GM19468 (cell line): ENCODE measurements around the gene IL1RL1.
"Not testable (repeated sequence)": the region's sequence is repeated elsewhere in the genome, so short reads cannot be mapped to it uniquely, and the experiment has no call there.

ENCODE experiments used
- ATAC-seq: cut with Tn5 transposase; IDR thresholded peaks from one replicate; pipeline ENCODE4 v1.9.1; 2021; ENCODE audit warnings: mild to moderate bottlenecking, moderate library complexity, moderate number of reproducible peaks; ENCODE audit not compliant: unreplicated experiment; ENCODE audit errors: extremely low read depth

Gene IL1RL1

DNA sequence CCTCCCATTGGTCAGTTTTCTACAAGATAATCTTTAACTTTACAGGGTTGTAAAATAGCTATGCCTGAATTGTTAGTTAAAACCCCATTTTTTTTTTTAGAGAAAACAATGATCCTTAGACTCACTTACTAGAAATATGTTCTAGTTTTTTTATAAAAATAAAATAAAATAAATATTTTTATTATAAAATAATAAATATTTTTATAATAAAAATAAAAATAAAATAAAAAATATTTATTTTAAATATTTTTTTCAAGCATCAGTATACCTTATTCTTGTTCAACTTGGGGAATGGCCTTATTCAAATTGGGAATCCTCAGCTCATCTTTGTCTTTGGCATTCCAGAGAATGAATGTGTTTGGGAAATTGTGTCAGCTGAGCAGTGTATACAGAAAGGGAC, 20.8 kb upstream of the IL1RL1 start:
- no peak for ATAC-seq

DNA sequence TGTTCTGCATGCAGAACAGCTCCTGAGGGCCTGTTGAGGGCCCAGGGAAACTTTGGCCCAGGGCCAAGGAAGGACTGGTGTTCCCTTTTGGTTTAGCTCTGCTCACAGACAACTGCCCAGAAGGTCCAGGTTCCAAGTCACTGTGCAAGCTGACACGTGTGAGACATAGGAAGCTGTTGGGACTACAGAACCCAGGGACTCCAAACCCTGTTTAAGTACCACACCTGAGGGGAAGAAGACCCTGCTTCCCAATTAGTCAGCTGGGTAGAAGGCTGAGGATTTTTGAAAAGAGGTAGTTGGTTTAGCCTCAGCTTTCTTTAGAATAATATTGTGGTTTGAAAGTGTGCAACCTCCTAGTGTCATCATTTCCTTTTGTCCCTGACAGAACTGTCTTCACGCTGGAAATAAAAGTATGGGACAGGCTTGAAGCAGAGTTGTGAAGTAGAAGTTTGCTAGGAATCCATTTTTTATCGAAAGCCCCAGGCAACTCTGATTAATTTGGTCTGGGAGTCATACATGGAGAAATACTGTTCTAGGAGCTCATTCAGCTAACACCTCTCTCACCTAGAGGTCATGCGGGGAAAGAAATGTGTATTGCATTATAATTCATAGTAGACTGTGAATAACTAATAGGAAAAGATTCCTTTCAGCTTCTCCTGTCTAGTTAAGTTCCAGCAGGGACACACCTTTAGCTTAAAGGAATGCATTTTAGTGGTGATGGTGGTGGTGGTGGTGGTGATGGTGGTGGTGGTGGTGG, 19.9 kb upstream of the IL1RL1 start:
- ATAC-seq: no peak

DNA sequence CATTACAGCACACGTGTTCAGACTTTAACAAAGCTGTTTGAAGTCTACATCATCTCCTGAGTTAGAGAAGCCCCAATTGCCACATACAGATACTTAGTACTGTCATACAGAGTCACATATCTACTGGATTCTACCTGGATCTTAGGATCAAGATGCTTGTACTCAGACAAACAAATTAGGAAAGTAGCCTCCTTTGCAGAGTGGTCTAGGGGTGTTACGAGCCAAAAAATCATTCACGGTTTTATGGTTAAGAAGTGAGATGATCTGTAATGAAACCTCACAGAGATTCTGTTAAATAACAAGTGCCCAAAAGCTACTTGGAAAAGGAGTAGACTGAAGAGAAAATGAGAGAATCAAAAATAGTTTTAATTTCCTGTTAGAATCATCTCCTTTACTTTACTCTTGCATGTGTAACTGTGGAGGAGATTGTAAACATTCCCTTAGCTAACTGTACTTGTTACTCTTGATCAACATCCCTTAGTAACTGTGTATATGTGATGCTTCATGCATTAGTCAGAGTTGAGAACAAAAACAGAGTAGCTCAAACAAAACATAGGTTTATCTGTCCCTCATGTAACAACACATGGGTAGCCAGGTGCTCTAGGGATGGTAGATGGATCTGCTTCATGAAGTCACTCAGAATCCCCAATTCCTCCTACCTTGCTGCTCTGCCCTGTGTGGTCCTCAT, 16.4 kb upstream of the IL1RL1 start:
- ATAC-seq: no peak

DNA sequence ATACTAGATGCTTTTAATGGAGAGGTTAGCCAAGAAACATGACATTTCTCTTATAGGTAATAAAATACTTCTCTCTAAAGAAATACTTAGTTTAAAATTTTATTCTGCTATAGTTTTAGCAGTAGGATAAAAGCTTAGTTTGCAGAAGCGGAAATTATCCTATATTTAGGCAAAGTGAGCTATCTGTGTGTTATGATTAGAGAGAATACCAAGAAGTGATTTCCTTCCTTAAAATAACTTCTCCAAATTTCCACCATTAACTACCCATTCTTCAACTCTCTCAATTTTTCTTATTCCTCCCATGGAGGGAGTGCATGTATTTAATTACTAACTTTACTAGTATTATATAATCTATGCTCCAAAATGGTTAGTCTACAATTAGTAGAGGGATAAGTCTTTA, 15.8 kb upstream of the IL1RL1 start:
- no peak for ATAC-seq

DNA sequence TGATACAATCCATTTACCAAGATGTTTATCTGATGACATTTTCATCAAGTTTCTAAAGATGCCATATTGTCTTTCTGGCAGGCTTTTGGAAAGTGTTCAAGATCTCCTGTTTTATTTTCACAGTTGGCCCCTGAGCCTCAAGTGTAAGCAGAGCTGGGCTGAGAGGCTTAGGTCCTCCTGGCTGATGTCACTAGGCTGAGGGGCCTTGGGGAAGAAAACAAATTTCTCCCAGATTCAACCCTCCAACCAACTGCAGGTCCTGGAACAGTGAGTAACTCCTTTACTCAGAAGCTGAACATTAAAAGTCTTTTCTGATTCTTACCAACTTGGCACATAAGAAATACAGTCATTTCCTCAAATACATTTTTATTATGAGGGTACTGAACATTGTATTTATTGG, 14.9 kb upstream of the IL1RL1 start:
- ATAC-seq: no peak

DNA sequence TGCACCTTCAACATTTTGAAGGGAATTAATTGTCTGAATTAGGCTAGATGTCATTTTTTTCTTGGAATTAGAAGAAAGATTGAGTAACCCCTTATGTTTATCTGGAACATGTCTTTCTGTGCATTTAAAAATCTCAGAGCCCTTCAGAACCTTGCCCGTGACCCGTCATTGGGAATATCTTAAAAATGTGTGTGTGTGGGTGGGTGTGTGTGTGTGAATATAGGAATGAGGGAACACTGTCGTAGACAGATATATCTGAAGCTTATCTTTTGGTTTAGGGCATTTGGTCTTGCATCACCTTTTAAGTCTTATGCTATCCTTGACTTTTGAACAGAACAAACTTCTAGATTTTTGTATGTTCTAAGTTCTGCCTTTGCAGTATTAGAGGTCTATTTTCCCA, 13.5 kb upstream of the IL1RL1 start:
- ATAC-seq: no peak

DNA sequence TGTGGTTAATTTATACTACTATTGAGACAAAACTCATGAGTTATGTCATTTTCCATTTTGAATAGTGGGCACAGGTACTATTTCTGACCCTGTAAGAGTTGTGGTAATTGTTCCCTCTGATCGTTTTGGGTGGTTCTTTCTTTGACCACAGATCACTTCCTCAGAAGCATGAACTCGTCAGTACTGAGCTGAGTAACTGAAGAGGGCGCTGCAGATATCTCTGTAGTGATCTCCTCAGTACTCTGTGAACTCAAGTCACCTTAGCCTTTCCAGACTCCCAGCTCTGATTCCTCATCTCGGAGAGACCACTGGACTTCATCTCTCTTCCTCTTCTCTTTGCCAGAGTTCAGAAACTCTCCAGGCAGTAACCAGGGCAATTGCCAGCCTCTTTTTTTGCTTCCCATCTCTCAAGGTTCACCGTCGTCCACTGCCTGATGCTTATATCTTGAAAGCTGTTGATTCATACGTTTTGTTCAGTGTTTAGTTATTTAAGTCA, 9.4 kb upstream of the IL1RL1 start:
- peak; percentile 63 for ATAC-seq

DNA sequence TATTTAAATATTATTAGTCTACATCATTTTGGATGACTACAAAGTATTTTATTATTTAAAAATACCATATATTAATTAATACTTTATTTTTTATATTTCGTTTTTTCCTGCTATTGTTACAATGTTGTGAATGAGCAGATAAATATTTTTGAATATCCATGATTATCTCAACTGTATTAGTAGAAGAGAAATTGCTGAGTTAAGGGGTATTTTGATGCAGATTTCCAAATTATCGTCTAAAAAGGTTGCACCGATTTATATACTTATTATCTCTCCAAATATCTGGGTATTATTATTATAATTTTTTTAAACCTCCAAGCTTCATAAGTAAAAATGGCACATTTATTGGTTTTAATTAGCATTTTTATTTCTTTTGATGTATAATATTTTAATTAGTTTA, 8.9 kb upstream of the IL1RL1 start:
- no peak for ATAC-seq

DNA sequence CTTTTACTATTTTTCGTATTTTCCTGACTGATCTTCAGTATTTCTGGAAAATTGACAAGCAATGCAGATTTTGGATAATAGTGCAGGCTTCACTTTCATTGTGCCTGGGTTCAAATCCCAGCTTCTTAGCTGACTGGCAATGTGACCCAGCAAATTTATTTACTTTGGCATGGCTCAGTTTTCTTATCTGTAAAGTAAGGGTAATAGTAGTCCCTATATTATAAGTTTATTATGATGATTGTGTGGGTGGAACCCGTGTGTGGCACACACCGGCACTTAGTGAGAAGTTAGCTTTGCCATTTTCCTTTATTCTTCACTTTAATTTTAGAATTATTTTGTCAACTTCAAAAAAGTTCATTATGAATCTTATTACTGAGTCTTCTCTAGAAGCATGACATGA, 7.8 kb upstream of the IL1RL1 start:
- ATAC-seq: no peak

DNA sequence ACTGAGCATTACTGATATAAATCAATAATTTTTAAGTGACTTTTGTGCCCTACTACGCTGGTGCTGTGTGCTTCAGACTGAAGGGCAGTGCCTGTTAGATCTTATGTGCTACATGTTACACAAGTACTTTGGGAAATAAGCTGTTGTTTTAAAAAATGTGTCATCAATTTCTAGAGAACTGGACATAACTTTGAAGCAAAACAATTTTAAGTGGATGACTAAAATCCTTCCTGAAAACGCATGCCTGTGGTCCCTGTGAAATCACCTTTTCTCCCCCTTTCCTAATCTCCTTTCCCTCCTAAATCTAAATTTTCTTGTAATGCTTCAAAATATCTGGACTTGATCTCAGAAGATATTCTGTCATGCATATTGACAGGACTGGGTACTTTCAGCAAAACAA, 7.1 kb upstream of the IL1RL1 start:
- ATAC-seq: no peak

DNA sequence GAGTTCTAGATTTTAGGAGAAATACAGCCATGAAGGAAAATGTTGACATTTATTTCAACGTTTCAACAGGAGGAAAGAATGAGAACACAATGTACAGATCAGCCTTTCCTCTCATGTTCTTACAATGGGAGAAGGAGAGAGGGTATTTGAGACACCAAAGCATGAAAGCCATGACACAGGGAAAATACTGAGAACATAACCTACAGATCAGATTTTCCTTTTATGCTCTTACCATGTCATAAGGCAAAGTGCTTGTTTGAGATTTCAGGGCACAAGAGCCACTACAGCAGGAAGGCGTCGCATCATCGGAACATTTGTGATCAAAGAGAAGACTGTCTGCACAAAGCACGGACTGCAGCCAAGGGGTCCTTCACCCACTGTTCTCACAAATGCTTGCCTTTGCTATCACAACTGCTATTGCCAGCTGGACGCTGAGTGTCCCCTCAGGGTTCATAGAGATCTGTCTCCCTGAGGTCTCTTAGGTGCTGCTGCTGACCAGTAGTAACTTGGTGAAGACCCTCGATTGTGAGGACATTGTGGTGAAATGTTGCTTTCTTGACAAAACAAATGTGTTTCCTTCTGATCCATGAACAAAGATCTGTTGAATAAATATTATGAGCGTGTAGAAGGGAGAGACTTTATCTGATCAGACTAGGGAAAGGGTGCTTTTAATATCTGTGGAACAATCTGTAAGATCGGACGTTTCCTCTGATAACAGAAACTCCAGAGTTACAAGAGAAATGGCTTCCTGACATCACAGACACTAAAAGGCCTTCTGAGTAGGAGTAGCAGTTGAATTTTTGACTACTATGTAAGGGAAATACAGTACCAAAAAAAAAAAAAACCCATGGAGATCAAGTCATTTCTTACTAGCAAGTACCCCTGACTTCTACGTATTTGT, 6.4 kb upstream of the IL1RL1 start:
- no peak for ATAC-seq

DNA sequence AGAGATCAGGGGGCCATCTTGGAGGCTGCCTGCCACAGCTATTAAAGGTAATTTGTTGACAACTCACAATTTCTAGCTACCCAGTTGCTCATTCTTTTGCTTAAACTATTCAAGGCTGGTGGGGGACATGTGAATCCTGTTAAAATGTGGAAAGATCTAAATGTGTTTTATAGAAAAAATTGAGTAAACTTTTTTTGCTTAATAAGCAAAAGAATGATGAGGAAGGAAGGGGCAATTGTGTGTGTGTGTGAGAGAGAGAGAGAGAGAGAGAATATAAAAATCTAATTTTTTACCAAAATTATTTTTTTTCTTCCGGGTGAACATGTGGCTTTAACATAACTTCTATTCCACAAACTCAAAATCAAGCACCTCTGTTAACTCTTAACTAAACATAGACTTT, 5.2 kb upstream of the IL1RL1 start:
- ATAC-seq: no peak

DNA sequence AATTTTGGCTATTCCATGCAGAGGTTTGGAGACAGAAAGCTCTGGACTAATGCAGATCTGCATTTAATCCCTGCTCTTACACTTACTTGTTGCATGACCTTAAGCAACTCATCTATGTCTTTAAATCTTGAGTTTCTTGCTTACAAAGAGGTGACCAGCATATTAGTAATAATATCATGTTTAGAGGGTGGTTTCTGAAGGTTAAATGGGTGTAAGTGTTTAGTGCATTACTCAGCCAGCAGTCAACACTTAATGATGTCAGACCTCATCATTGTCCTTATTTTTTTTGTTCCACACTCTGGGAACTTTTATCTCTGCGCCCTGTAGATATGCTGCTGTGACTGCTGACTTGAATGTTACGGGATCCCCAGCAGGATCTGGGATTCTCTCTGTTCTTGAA, 1.7 kb downstream of the IL1RL1 start:
- no peak for ATAC-seq

DNA sequence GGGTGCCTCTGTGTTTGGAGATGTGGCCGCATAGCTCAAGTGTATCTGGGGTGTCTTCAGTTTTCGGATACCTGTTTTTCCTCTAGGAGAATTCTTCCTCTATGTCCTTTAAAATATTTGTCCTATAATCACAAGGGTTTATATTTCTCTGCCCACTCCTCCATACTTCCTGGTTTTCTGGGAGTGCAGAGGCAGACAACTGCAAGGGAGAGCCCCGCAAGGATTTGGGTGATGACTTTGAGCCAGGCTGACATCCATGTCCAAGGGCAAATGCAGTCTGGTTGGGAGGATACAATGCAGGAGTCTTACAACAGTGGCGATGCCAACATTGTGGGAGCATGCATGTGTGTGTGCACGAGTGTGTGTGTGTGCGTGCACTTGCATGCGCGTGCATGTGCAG, 2.1 kb downstream of the IL1RL1 start:
- ATAC-seq: no peak

DNA sequence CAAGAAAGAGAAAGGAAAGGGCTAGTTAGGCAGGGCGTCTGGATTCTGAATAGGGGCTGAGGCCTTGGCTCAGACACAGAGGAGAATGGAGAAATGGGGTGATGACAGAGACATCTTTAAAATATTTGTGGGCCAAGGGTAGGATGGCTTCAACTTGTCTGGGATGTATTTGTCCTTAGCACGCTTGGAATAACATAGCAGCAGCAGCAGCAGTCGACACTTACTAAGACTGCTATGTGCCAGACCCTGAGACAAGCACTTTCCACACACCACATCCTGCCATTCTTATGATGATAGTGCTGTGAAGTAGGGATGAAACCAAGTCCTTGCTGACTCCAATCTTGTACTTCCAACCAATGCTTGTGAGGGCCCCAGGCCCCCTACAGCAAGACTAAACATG, 2.6 kb downstream of the IL1RL1 start:
- no peak for ATAC-seq

DNA sequence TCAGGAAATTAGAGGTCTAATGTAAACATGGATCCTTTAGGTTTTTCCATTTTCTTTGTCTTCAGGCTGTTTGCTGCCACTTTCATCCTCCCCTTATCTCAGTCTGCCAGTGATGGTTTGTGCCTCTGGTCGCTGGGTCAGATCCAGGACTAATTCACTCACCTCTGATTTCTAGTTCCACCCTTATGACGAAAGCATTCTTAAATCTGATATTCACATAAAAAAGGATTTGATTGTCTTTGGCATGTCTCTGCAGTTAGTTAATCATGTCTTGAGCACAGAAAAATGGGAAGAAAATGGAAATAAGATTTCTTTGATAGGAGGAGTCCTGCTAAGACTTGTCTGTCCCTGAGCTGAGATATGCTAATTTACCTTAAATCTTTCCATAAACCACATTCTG, 4.6 kb downstream of the IL1RL1 start:
- ATAC-seq: no peak

DNA sequence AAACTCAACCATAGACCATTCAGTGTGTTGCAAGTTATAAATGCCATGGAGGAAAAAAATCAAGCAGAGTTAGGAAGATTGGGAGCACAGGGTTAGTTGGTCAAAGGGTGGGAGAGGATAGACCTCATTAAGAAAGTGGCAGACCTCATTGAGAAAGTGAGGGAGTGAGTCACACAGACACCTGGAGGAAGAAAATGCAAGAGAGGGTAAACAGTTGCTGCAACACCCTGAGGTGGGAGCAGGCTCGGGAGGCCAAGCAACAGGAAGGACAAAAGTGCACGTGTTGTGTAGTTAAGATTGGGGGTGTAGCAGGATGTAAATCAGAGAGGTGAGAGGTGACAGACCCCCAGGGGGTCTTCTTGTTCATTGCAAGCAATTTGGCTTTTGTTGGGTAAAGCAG, 6.4 kb downstream of the IL1RL1 start:
- no peak for ATAC-seq

DNA sequence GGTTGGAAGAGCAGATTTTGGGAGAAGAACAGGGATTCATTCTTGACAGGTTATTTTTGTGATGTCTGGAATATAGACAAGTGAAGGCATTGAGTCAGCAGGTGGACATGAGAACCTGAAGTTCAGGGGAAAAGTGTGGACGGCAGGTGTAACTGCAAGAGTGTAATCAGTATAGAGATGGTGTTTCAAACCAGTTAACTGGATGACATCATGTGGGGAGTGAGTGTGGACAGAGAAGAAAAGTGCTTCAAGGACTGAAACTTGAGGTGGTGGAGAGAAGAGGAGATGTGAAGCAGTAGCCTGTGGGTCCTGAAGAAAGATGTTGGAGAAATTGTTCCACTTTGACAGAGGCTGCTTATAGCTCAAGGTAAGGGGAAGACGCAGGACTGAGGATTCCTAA, 7.1 kb downstream of the IL1RL1 start:
- ATAC-seq: no peak

DNA sequence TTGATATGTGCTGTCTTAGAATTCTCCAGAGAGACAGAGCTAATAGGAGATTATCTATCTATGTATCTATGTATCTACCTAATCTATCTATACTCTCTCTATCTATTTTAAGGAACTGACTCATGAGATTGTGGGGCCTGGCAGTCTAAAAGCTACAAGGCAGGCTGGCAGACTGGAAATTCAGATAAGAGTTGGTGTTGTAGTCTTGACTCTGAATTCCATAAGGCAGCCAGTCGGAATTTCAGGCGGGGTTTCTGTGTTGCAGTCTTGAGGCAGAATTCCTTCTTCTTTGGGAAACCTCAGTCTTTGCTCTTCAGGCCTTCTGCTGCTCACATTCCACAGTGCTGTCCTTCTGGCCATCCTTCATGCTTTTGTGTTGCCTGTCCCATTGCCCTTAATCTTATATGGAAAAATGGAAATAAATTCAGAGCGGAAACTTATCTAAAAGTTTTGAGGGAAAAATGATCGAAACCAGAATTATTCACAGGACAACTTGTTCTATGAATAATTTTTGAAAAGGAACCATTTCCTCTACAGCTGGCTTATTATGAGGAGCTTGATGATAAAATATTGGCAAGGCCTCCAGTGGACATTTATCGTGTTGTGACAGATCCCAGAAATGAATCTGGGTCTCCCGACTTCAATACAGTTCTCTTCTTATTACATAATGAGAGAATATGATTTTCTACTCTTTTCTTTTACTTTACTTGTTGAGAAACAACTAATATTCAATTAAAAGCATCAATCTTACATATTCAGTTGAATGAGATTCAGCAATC, 10.8 kb downstream of the IL1RL1 start:
- no peak for ATAC-seq

DNA sequence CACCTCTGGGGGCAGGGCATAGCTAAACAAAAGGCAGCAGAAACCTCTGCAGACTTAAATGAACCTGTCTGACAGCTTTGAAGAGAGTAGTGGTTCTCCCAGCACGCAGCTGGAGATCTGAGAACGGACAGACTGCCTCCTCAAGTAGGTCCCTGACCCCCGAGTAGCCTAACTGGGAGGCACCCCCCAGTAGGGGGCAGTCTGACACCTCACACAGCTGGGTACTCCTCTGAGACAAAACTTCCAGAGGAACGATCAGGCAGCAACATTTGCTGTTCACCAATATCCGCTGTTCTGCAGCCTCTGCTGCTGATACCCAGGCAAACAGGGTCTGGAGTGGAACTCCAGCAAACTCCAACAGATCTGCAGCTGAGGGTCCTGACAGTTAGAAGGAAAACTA, 13.6 kb downstream of the IL1RL1 start:
- not testable (repeated sequence) for ATAC-seq
